Stimulated activated naive CD4-positive, alpha-beta T cell (primary cell): ENCODE data around the gene PLD5.
"Not testable (repeated sequence)": the region's sequence is repeated elsewhere in the genome, so short reads cannot be mapped to it uniquely, and the experiment has no call there.

Experiments
- DNase-seq, 6 experiments: peaks; one replicate each; lab custom pipeline; 2025; lab: John Stamatoyannopoulos, UW

PLD5 gene

DNA sequence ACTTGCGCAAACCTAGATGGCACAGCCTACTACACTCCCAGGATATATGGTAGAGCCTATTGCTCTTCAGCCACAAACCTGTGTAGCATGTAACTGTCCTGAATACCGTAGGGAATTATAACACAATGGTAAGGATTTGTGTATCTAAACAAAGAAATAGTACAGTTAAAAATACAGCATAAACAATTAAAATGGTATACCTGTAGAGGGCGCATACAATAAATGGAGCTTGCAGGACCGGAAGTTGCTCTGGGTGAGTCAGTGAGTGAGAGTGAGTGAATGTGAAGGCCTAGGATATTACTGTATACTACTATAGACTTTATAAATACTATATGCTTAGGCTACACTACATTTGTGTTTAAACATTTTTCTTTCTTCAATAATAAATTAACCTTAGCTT, 99.3 kb downstream of the PLD5 start:
- DNase-seq = no peak

DNA sequence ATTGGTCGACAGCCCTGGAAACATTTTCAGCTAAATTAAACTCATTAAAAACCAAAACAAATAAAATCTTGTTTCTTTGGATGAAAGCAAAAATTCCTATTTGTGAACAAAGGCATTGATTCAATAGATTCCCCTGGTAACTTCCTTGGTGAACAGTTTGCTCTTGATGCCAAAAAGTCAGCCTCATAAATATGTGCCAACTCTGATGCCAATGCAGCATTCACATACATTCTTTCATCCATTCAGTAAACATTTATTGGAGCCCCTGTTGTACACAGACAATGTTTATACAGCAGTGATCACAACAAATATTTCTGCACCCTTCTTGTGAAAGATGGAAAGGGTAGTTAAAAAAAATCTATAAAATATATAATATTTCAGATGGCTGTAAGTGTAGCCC, 107.8 kb downstream of the PLD5 start:
- no peak for DNase-seq

DNA sequence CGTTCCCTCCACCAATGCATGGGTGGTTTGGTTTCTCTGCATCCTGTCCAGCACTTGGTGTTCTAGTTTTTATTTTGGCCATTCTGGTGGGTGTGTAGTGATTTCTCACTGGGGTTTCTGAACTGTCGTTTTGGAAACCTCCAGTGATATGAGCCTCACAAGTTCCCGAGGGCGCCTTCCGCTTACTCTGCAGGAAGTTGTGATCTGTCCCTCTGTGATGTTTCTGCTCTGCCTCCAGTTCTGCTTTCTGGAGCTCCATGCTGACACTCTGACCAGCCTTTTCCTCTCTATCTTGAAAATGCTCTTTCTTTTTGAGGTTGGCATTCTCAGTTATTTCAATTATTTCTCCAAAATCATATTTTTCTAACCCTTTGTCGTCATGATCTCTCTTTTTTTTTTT, 111.6 kb downstream of the PLD5 start:
- no peak for DNase-seq

DNA sequence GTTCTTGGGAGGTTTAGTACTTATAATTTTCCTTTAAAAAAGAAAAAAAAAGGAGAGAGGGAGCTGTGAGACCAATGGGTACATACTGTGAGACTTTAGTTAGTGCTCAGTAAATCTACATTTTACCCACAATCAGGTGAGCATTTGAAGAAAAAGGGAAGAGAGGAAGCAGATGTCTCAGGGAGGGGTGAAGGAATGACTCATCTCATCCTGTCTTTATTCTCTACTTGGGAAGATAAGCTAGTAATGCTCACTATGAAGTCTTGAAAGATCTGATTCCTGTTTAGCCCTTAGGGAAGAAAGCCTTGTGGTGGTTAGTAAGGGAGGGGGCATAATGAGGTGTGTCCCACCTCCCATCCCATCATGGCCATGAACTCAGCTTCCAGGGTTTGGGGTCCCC, 112.6 kb downstream of the PLD5 start:
- no peak for DNase-seq

DNA sequence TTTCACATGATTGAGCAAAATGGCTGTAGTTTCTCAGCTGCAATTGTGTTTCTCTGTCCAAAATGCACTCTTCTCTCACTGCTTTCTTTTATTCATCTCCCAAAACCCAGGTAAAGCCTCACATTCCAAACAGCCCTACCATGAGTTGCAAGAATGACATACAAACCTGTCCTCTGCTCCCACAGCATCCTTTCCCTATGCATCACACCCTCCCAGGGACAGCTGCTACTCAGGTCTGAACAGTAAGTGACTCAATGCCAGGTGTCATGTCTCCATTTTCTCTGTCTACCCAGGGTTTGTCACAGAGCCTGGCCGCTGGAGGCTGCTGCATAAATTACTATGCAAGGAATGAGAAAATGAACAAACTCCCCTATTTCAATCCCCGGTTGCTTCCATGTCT, 118.5 kb downstream of the PLD5 start:
- no peak for DNase-seq

DNA sequence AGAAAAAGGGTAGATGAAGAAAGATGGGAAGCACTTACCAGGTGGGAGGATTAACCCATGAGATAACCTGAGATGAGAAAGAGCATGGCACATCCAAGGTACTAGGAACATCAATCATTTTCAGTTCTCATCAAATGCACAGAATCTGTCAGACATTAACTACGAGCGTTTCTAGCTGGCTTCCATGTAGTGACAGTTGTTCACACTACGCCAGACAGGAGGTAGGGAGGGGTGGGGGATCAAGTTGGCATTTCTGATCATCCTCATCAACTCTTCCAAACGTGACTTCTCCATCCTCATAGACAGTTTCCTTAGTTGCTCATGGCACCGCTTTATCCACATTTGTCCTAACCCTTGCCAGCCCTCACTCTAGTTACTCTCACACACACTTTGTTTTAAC, 120.2 kb downstream of the PLD5 start:
- DNase-seq = no peak

DNA sequence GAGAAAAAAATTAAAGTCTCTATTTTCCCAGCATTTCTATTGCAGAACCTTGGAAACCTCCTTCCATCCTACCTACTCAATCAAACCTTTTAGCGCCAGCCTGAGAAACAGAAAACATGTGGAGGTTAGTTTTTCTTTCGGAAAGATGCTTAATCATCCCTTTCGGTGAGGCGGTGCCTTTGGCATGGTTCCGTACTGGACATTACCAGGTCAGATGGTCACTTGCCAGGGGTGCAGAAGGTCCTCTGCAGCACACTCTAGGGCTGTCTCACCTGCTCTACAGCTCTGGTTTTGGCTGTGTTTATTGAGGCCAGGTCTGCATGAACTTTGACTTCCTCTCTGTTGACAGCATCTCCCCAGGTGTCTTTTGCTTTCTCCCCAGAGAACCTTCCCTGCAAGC, 121.5 kb downstream of the PLD5 start:
- DNase-seq = no peak

DNA sequence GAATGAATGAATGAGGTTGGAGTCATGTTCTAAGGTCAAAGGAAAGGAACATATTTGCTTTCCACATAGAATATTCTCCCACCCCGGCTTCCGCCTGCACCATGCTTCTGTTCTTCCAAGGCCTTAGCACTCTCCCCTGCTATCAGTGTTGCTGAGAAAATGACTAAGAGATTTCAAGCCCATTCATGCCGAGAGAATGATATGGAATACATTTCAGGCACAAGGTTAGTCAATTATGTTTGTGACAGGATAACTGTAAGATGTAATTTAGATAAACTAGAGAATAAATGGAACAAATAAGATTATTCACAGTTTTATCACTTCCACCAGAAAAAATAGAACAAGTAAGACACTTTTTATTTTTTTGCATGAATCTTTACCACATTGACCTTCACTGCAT, 122.6 kb downstream of the PLD5 start:
- DNase-seq = no peak

DNA sequence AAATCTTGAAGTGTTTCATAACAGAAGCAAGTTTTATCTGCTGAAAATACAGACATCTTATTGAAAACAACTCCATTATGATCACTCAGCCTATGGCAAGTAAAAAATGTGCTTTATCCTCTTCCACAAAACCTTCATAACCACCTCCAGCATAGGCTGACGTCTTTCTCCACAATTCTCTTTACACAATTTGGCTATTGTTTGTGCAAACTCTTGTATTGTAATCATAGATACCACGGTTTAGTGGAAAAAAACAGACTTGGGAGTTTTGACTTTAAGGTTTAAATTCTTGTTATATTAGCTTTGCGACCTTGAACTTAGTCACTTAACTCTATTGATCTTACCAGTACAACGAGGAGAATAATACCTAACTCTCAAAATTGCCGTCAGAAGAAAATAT, 126.1 kb downstream of the PLD5 start:
- no peak for DNase-seq

DNA sequence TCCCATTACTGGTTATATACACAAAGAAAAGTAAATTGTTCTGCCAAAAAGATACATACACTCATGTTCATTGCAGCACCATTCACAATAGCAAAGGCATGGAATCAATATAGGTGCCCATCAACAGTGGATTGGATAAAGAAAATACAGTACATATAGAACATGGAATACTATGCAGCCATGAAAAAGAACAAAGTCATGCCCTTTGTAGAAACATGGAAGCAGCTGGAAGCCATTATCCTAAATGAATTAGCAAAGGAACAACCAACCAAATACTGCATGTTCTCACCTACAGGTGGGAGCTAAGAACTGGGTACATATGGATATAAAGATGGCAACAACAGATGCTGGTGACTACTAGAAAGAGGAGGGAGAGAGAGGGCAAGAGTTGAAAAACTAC, 132.6 kb downstream of the PLD5 start:
- DNase-seq = no peak

DNA sequence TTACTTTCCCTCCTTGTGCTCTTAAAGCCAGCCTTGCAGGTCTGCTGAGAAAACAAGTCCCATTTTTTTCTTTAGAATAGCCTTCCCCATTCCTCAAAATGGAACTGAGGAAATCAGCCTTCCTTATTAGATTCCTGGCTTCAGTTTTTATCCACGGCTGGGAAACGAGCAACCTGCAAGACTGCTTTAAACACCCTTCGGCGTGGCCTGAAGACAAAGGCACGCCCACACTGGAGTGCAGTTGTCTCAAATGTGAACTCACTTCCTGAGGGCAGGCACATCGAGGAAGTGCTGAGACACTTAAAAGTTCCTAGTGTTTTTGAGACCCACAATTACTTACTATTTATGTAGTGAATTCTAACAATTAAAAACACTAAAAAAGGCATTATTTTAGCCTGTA, 148.4 kb downstream of the PLD5 start:
- not testable (repeated sequence) for DNase-seq

DNA sequence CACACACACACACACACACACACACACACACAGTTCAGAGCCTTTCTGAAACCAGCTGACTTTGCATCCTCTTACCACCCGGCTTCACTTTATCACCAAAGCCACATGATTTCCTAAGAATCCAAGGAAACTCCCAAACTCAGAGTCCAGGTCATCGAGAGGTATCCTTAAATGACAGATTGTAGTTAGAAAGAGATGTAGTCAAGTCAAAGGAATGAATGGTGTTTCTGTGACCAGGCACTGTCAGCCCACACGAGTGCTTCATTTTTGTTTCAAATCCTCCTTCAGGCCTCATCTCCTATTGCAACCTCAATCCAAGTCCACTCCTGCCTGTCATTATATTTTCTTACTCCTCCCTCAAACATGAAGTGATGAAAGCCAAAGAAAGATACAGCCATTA, 174.1 kb downstream of the PLD5 start:
- not testable (repeated sequence) for DNase-seq

DNA sequence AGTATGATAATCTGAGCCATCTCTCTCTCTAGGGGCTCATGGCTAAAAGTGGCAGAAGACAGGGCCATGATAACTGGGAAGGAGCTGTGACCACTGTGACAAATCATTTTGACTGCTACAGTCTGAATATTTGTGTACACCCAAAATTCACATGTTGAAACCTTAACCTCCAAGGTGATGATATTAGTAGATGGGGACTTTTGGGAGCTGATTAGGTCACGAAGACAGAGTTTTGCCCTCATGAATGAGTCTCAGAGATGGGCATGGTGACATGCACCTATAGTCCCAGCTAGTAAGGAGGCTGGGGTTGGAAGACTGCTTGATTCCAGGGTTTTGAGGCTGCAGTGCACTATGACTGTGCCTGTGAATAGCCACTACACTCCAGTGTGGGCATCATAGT, 174.9 kb downstream of the PLD5 start:
- DNase-seq = no peak

DNA sequence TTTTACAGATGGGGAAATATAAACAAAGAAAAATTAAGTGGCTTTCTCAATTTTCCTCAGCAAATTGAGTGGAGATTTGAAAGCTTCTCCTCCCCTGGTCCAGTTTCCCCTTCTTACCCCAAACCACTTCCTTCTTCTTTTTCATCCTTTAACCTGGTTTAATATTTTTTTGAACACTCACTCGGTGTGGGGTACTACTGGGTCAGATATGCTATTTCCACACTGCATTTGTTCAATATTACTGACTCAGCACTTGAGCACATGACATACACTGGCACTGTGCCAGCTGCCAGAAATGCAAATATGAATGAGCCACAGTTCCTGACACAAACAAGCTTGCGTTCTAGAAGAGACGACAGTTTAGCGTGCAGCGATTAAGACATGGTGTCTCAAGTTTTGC, 193.6 kb downstream of the PLD5 start:
- not testable (repeated sequence) for DNase-seq

DNA sequence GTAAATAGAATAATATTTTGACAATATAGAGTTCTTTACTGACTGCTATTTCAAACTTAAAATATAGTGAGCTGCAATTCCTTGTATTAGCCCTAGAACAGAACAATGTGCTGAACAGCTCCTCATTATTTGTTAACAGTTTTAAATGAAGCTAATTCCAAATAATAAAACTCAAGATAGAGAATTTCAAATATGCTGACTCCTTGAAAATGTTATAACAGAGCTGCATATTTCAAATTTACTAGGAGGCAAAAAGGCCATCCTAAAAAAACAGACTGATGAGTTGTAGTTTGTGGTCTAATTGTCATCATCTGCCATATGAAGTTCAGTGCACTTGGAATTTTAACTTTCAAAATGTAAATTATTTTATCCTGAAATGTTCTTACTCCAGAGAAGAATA, 197.1 kb downstream of the PLD5 start:
- not testable (repeated sequence) for DNase-seq

DNA sequence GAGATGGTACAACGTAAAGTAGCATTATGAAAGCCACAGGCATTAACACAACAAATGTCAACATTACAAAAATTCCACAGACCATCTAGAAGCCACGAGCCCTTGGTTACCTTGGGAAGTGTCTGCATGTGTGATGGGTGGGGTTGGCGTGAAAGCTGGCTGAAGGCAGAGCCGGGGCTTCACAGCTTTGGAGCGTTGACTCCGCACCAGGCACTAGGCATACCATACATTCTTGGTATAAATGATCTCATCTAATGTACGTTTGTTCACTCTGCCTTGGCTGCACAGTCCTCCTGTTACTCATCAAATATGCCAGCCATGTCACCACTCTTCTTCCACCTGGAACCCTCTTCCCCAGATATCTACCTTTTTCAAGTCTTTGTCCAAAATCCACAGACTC, 202.5 kb downstream of the PLD5 start:
- not testable (repeated sequence) for DNase-seq

DNA sequence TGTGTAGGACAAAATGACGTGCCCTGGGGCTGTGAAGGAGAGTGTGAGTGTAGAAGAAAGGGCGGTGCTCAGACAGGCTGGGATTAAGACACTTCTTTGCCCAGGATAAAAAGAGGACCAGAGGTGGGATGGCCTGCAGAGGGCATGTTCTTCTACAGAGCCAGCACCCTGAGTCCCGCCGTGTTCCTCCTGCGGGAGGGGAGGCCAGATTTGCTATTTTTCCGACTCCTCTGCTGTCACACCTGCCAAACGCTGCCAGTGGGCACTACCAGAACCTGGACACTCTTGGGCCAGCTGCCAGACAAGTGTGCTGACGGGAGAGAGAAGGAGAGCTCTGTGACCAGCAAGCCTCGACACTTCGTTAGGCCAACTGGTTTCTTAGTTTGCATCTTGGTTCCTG, 206.4 kb downstream of the PLD5 start:
- no peak for DNase-seq

DNA sequence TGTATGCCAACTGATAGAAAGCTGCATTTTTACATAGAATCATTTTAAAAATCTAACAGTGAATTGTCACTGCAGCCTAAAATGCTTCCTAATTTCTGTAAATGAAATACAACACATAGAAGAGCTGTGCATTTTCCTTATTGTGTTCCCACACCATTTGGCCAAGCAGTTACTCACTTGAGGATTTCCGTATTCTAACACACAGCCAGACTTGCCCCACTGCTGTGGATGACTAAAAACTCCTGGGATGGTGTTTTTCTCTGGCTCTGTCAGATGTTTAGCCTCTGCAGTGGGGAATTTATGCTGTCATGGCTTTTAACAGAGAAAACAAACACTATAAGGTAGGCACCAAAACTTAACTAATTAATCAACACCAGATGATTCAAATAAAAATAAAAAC, 209.6 kb downstream of the PLD5 start:
- DNase-seq = not testable (repeated sequence)

DNA sequence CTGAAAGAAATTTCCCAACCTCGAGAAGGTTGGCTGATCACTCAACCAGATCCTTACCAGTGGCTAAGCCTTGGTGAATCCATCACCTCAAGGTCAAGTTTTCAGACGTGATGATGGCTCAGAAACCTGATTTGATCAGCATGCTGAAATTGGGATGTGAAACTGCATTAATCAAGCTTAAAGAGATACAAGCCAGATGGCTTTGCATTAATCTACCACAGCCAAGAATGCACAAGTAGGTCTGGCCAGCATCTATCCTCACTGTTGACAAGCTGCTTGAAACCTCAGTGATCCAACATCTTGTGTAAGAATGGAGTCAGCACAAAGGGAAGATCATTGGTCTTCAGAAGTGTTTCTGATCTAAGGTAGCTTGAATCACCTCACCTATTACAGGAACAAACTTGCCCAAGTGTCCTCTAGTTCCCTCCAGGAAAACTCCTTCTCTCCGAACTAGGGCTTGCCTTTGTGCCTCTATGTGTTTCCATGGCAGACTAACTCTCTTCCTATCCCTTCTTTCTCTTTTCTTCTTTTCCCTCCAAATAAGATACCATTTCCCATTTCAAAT, 210.3 kb downstream of the PLD5 start:
- not testable (repeated sequence) for DNase-seq

DNA sequence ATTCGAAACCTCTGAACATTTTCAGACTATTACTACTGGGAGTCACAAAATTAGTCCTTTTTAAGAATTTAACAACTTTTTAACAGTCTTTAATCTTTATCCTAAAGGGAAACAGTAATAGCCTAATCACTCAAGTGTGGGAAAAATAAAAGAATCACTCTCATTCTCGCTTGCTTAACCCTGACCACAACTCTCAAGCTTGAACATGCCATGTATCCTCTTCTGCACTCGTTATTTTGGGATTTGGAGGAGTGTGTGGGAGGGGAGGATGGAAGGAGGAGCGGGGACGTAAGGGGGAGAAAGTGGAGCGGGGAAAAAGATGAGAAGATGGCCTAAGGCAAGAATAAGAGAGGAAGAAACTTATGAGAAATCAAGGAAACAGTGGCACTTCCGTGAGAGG, 215.8 kb downstream of the PLD5 start:
- not testable (repeated sequence) for DNase-seq

DNA sequence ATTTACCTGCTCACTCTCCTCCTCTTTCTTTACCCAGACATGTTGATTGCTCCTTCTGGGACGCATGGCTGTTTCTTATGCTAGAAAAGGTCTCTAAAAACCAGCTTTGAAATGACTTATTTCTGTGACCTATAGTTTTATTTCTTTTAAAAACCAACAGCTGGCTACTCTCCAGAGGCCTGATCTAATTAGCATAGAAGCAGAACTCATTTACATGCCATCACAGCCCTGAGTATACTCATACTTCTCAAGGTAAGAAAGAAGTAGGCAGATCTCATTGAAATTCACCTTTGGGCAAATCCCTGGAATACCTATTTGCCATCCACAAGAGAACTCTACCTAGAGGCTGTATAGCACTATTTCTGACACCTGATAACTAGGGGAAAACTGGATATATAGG, 230.7 kb downstream of the PLD5 start:
- not testable (repeated sequence) for DNase-seq

DNA sequence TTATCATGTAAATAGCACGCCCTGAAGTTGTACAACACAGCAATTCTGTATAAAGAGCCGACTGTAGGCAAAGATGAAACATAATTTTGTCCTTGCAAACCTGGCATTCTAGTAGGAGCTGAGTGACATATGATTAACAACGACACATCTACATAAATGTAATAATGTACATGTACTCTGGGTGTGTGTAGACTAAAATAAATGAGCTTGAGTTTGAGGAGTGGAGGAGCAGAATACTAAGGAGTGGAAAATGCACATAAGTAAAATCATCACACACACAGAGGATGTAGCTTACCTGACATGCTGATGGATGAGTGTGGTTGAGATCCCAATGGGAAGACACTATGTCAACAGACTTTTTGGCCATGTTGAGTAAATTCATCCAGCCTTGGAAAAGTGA, 236.4 kb downstream of the PLD5 start:
- not testable (repeated sequence) for DNase-seq

DNA sequence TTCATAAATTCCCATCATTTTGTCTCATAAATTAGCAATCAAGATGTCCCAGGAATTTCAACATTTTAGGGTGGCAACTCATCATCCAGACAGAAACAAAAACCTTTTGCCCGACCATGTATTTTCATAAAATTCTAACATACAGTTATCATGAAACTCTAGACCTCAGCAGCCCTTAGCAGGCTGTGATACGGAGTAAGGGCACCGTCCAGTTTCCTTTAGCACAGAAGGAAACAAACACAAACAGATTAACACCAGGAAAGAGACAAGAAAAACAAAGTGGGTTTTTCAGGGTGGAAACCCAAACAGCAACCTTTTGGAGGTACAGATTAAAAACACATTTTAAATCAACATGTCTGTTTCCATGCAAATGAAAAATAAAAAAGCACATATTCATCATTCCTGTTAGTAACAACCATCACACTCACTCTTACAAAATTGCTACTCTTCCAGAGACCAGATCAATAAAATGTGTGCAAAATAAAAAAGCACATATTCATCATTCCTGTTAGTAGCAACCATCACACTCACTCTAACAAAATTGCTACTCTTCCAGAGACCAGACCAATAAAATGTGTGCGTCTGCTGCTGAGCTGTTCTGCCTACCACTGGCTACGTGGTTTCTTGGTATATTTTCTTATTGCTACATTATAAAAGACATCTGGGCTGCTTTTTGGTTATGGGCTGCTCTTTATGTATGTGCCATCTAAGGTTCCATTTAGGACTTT, 241.6 kb downstream of the PLD5 start:
- DNase-seq = not testable (repeated sequence)

DNA sequence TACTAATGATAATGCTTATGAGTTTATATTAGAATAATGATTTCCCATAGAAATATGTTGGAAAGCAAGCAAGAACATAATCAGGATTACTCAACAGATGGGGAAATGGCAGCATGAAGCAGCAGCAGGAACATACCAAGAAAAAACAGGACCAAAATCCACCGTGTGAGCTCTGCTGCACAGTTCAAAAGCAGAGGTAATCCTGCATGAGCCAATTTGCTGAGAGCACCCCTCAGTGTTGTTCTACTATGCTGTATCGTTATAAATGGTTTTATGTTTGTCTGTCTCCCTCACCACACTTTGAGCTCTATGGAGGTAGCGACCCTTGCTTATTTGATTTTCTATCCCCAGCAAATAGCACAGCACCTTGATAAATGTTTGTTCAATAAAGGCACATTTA, 246.1 kb downstream of the PLD5 start:
- DNase-seq = not testable (repeated sequence)
